Measurements from ENCODE around the gene GNB5. TPM values are rescaled to one million over a fixed set of nuclear protein-coding genes. Genes with fewer than 3 reads are reported as not detected.

The GNB5 gene
- total RNA-seq, 6 experiments from 2014 or later, result 24.1 to 37.1 (median 33.0) TPM

DNA sequence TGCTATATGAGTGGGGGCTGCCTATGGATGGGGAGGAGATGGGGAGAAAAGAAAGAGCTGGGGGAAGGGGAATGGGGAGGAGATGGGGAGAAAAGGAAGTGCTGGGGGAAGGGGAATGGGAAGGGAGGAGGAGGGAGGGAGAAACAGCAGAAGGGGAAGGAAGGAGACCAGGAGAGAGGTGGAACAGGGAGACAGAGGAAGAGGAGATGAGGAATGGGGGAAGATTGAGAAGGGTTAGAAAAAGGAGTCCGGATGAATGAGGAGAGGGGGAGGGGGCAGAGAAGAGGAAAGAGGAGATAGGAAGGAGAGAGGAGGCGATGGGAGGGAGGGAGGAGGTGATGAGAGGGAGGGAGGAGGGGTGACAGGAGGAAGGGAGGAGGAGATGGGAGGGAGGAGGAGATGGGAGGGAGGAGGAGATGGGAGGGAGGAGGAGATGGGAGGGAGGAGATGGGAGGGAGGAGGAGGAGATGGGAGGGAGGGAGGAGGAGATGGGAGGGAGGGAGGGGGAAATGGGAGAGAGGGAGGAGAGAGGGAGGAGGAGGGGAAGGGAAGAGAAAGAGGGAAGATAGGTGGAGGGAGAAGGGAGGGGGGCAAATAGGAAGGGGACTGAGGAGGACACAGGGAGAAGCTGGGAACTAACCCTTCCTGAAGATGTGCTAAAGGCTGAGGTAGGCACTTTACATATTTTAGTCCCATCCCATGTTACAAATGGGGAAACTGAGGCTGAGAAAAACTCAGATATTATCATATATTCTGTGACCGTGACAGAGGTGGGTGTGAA lies 72.0 kb downstream of the GNB5 start:
- Mint-ChIP-seq H3K4me1 (ENCODE audit: low read depth) (peaks cover 23% of the 10 kb centered on the region), H3K27me3 (ENCODE audit: insufficient read depth) (peaks cover 2% of the 10 kb centered on the region; the same call in 1 of the 2 replicates), H3K36me3 (ENCODE audit: low read depth) (no peaks in the 10 kb centered on the region), H3K9me3 (no peaks in the 10 kb centered on the region), H3K27ac (no peak overlapping the region), H3K4me3 (no peak overlapping the region)
- DNase-seq, result no peak
- TF ChIP-seq, protein P1, sequence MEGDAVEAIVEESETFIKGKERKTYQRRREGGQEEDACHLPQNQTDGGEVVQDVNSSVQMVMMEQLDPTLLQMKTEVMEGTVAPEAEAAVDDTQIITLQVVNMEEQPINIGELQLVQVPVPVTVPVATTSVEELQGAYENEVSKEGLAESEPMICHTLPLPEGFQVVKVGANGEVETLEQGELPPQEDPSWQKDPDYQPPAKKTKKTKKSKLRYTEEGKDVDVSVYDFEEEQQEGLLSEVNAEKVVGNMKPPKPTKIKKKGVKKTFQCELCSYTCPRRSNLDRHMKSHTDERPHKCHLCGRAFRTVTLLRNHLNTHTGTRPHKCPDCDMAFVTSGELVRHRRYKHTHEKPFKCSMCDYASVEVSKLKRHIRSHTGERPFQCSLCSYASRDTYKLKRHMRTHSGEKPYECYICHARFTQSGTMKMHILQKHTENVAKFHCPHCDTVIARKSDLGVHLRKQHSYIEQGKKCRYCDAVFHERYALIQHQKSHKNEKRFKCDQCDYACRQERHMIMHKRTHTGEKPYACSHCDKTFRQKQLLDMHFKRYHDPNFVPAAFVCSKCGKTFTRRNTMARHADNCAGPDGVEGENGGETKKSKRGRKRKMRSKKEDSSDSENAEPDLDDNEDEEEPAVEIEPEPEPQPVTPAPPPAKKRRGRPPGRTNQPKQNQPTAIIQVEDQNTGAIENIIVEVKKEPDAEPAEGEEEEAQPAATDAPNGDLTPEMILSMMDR (IDR thresholded peaks at IDR 0.05), result no peak

DNA sequence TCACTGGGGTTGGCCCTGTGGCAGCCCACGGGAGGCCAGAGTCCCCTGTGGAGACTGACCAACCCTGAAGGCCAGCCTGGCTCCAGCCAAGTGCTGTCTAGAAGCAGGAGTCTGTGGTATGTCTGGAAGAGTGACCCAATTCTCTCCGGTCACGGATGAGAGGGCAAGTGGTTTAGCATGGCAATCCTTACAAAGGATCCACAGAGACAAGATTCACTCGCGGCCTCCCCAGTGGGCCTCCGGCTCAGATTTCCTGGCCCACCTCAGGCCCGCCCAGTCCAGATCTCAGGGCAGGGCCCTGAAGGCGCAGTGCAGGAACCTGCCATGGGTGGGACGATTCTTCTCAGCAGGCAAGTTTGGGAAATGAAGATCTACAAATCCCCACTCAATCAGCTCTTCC lies 73.6 kb downstream of the GNB5 start:
- TF ChIP-seq, protein P1 (IDR thresholded peaks at IDR 0.05), result no peak
- H3K9me3 Mint-ChIP-seq, result no peaks in the 10 kb centered on the region
- H3K27ac Mint-ChIP-seq, result no peak overlapping the region
- DNase-seq, result no peak
- no peak overlapping the region for H3K4me3 Mint-ChIP-seq
- no peaks in the 10 kb centered on the region for H3K36me3 Mint-ChIP-seq (ENCODE audit: low read depth)
- peaks cover 8% of the 10 kb centered on the region; the same call in 1 of the 2 replicates for H3K27me3 Mint-ChIP-seq (ENCODE audit: insufficient read depth)
- H3K4me1 Mint-ChIP-seq (ENCODE audit: low read depth), result peaks cover 20% of the 10 kb centered on the region

DNA sequence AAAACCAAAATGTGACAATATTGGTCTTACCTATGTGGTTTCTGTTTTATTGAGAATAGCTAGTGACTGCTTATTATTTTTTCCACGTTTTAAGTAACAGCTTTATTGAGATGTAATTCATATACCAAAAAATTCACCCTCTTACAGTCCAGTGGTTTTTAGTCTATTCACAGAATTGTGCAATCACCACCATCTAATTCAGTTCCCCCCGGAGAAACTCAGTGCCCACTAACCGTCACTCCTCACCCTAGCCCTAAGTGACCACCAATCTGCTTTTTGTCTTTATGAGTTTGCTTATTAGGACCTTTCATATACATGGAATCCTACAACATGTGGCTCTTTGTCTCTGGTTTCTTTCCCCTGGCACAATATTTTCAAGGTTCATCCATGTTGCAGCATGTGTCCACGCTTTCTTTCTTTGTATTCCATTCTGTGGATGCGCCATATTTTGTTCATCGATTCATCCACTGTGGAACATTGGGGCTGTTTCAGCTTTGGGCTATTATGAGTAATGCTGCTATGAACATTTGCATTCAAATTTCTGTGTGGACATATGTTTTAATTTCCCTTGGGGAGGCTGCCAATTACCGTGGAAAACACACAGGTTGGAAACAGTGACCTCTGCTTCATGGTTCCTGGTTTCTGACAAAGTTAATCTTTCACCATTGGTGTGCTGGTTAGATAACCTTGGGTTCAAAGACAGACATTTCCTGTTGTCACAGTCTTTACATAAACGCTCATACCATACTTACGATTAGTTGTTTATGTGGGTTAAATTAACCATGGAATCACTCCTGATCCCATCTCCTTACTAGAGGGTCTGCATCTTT lies 75.4 kb downstream of the GNB5 start:
- peaks cover 10% of the 10 kb centered on the region; the same call in 1 of the 2 replicates for H3K27me3 Mint-ChIP-seq (ENCODE audit: insufficient read depth)
- no peak for DNase-seq

DNA sequence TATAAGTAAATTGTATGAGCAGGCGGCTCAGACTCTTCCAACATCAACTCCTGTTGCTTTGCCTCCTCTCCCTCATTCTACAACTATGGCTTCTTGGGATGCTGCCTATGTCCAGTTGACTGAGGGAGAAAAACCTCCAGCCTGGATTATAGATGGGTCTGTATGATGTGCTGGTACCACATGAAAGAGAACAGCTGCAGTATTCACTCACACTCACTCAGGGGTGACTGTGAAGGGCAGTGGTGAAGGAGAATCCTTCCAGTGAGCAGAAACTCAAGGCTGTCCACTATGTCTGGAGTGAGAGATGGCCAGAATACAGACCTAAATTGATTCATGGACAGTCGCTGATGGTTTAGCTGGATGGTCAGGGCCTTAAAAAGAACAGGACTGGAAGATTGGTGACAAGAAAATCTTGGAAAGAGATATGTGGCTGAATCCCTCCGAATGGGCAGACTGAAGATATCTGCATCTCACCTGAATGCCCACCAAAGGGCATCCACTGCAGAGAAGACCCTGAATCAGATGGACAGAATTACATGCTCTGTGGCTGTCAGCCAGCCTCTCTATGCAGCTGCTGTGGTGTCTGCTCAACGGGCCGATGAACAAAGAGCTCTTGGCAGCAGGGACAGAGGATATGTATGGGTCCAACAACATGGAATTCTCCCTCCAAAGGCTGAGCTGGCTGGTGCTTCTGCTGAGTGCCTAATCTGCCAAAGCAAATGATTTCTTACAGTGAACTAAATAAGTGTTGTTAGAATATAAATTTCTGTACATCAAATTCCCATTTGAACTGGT lies 76.7 kb downstream of the GNB5 start:
- no peak for DNase-seq
- H3K27ac Mint-ChIP-seq, result no peak overlapping the region
- no peak overlapping the region for H3K4me3 Mint-ChIP-seq
- no peaks in the 10 kb centered on the region for H3K36me3 Mint-ChIP-seq (ENCODE audit: low read depth)
- TF ChIP-seq, protein P1 (IDR thresholded peaks at IDR 0.05), result no peak
- peaks cover 10% of the 10 kb centered on the region; the same call in 1 of the 2 replicates for H3K27me3 Mint-ChIP-seq (ENCODE audit: insufficient read depth)
- H3K4me1 Mint-ChIP-seq (ENCODE audit: low read depth), result peaks cover 20% of the 10 kb centered on the region
- no peaks in the 10 kb centered on the region for H3K9me3 Mint-ChIP-seq

More for the DNA sequence above, 75.4 kb downstream of the GNB5 start:
- TF ChIP-seq, protein P1 (IDR thresholded peaks at IDR 0.05), result no peak
- no peaks in the 10 kb centered on the region for H3K36me3 Mint-ChIP-seq (ENCODE audit: low read depth)
- H3K4me3 Mint-ChIP-seq, result no peak overlapping the region
- H3K9me3 Mint-ChIP-seq, result no peaks in the 10 kb centered on the region
- H3K27ac Mint-ChIP-seq, result no peak overlapping the region
- H3K4me1 Mint-ChIP-seq (ENCODE audit: low read depth), result peaks cover 20% of the 10 kb centered on the region

DNA sequence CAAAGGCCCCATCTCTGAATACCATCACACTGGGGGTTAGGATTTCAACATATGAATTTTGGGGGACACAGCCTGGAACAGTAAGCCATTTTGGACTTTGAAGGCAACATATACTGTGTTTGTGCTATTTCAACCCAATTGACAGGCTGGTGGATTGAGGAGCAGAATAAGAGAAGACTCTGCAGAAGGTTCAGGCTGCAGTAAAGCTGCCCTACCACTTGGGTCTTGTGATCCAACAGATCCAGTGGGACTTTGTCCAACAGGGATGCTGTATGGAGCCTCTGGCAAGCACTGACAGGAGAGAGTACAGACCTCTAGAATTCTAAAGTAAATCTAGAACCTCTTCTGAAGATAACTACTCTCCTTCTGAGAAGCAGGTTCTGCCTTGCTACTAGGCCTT lies 77.5 kb downstream of the GNB5 start:
- Mint-ChIP-seq H3K9me3 (no peaks in the 10 kb centered on the region), H3K4me3 (no peak overlapping the region), H3K27ac (no peak overlapping the region), H3K27me3 (ENCODE audit: insufficient read depth) (peaks cover 10% of the 10 kb centered on the region; the same call in 1 of the 2 replicates), H3K36me3 (ENCODE audit: low read depth) (no peaks in the 10 kb centered on the region), H3K4me1 (ENCODE audit: low read depth) (peaks cover 20% of the 10 kb centered on the region)
- no peak for DNase-seq
- TF ChIP-seq, protein P1 (IDR thresholded peaks at IDR 0.05), result no peak
